Retina (tissue), 1 donor: ENCODE data around the gene APOBEC3A.
"Not testable (repeated sequence)": the region's sequence is repeated elsewhere in the genome, so short reads cannot be mapped to it uniquely, and the experiment has no call there.

Experiments
- DNase-seq: peaks from one replicate; pipeline ENCODE4 v3.0.0-alpha.2; 2016

The APOBEC3A gene

GRCh38 chr22:38981992-38982927 is 24.9 kb downstream of the APOBEC3A start, which contains the start of gene APOBEC3B:
TSS of gene APOBEC3B (plus strand) at chr22:38982347. CDS start at chr22:38982454, 107 bp downstream.
- peak; percentile 68 for DNase-seq

GRCh38 chr22:38984224-38984623 is 26.8 kb downstream of the APOBEC3A start:
- DNase-seq = no peak

GRCh38 chr22:38984784-38985757 is 27.7 kb downstream of the APOBEC3A start:
- not testable (repeated sequence) for DNase-seq

- DNase-seq = no peak
Measured at GRCh38 chr22:38986629-38987028, 29.2 kb downstream of the APOBEC3A start.

- DNase-seq = no peak
Measured at GRCh38 chr22:38987171-38987895, 29.9 kb downstream of the APOBEC3A start.

GRCh38 chr22:38989466-38989865 is 32.1 kb downstream of the APOBEC3A start:
- DNase-seq = no peak

- DNase-seq = peak; percentile 58
Measured at GRCh38 chr22:38992871-38993371, 35.5 kb downstream of the APOBEC3A start.

- no peak for DNase-seq
Measured at GRCh38 chr22:38996105-38996504, 38.7 kb downstream of the APOBEC3A start.

GRCh38 chr22:38997518-38997917 is 40.1 kb downstream of the APOBEC3A start:
- DNase-seq = no peak

- peak; percentile 78 for DNase-seq
Measured at GRCh38 chr22:39003165-39003638, 45.8 kb downstream of the APOBEC3A start.

- DNase-seq = no peak
Measured at GRCh38 chr22:39007177-39007576, 49.8 kb downstream of the APOBEC3A start.

GRCh38 chr22:39008271-39008850 is 51.0 kb downstream of the APOBEC3A start:
- not testable (repeated sequence) for DNase-seq

GRCh38 chr22:39010946-39011345 is 53.5 kb downstream of the APOBEC3A start:
- no peak for DNase-seq
